Dendritic cell treated with granulocyte-macrophage colony-stimulating factor and Interleukin-4, amounts not matched to agents 40 ng/mL and 50 ng/mL, for 4 days (primary cell): Measurements from ENCODE around the gene GIPC2.

Experiments
- H3K27ac Mint-ChIP-seq: one replicate; pipeline ENCODE4 v1.8.0; 2022; ENCODE audit warnings: mild to moderate bottlenecking, mixed read lengths
- H3K27me3 Mint-ChIP-seq: one replicate; pipeline ENCODE4 v1.8.0; 2022; ENCODE audit warnings: mild to moderate bottlenecking, mixed read lengths
- H3K36me3 Mint-ChIP-seq: one replicate; pipeline ENCODE4 v1.8.0; 2022; ENCODE audit warnings: low read depth, mixed read lengths
- H3K4me1 Mint-ChIP-seq: one replicate; pipeline ENCODE4 v1.8.0; 2022; ENCODE audit warnings: low read depth, mixed read lengths
- H3K4me3 Mint-ChIP-seq: one replicate; pipeline ENCODE4 v1.8.0; 2022; ENCODE audit warnings: mild to moderate bottlenecking, moderate library complexity, mixed read lengths
- H3K9me3 Mint-ChIP-seq: one replicate; pipeline ENCODE4 v1.8.0; 2022; ENCODE audit warnings: mixed read lengths
- intact Hi-C: fragments of 100-400 bp; cut with micrococcal nuclease; formaldehyde crosslinking; loops from one replicate; pipeline ENCODE4 v1.15.0; 2022

GIPC2 gene

DNA sequence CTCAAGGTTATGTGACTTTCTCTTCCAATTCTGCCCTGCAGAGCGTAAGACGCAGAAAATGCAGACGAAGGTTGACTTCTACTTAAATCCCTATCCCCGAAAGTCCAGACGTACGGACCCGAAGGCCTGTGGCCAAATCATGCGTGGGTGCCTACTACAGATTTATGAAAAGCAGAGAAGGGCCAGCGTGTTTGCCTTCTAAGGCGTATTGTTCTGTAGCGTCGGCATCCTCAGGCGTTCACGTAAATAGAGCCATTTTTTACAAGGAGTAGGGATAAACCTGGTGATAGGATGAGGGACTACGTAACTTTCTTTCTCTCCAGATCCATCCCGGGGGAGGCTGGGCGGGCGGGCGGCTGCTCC is 222 bp upstream of the GIPC2 start:
- no peaks in the 10 kb centered on the region for H3K9me3 Mint-ChIP-seq
- no peak overlapping the region for H3K27ac Mint-ChIP-seq
- peaks cover 58% of the 10 kb centered on the region for H3K27me3 Mint-ChIP-seq
- H3K36me3 Mint-ChIP-seq, result no peaks in the 10 kb centered on the region
- H3K4me3 Mint-ChIP-seq, result peak overlapping the region; percentile 71
- intact Hi-C loops, result loop anchor here (2.0 kb wide), 1 partner anchor 13 kb away; no protein-coding TSS in a partner anchor
- H3K4me1 Mint-ChIP-seq, result peaks cover 24% of the 10 kb centered on the region

DNA sequence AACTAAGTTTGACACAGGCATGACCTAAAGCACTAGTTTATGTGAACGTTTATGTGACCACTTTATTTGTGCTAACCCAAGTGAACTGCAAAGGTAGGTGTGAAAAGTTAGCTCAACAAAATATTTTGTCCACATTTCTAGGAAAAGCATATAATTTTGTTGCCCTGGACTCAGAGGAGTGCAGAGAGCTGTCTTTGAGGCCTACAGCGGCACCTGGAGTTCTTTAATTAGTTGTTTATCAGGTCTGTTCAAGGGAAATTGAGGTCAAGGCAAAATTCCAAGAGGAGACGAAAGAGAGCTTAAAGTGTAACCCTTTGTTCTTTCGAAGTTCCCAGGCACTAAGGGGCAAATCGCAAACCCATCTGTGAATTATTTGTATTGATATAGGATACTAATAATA is 1.3 kb downstream of the GIPC2 start:
- no peak overlapping the region for H3K27ac Mint-ChIP-seq
- intact Hi-C loops, result no loop called here
- H3K4me3 Mint-ChIP-seq, result no peak overlapping the region
- no peaks in the 10 kb centered on the region for H3K9me3 Mint-ChIP-seq
- peaks cover 20% of the 10 kb centered on the region for H3K4me1 Mint-ChIP-seq
- no peaks in the 10 kb centered on the region for H3K36me3 Mint-ChIP-seq
- peaks cover 58% of the 10 kb centered on the region for H3K27me3 Mint-ChIP-seq

GRCh38 chr1:78047631-78048030 is 1.9 kb downstream of the GIPC2 start:
- H3K27me3 Mint-ChIP-seq, result peaks cover 56% of the 10 kb centered on the region
- peaks cover 20% of the 10 kb centered on the region for H3K4me1 Mint-ChIP-seq
- no peaks in the 10 kb centered on the region for H3K9me3 Mint-ChIP-seq
- no peak overlapping the region for H3K4me3 Mint-ChIP-seq
- no peaks in the 10 kb centered on the region for H3K36me3 Mint-ChIP-seq
- intact Hi-C loops, result no loop called here
- H3K27ac Mint-ChIP-seq, result no peak overlapping the region

DNA sequence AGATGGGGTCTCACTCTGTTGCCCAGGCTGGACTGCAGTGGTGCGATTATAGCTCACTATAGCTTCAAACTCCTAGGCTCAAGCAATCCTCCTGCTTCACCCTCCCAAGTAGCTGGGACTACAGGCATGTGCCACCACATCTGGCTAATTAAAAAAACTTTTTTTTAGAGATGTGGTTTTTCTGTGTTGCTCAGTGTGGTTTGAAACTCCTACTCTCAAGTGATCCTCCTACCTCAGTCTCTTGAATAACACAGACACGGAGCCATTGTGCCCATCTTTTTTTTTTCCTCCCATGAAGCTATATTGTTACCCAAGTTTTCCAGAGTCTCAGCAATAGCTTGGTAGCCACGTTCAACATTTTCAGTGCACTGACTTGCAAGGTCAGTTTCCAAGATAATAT is 2.7 kb downstream of the GIPC2 start:
- intact Hi-C loops, result no loop called here
- Mint-ChIP-seq H3K9me3 (no peaks in the 10 kb centered on the region), H3K27me3 (peaks cover 47% of the 10 kb centered on the region), H3K4me1 (peaks cover 25% of the 10 kb centered on the region), H3K27ac (no peak overlapping the region), H3K36me3 (no peaks in the 10 kb centered on the region), H3K4me3 (no peak overlapping the region)

GRCh38 chr1:78049396-78049795 is 3.6 kb downstream of the GIPC2 start:
- Mint-ChIP-seq H3K27ac (no peak overlapping the region), H3K4me3 (no peak overlapping the region), H3K9me3 (no peaks in the 10 kb centered on the region), H3K36me3 (no peaks in the 10 kb centered on the region), H3K4me1 (peaks cover 25% of the 10 kb centered on the region), H3K27me3 (peaks cover 38% of the 10 kb centered on the region)
- intact Hi-C loops, result no loop called here

- Mint-ChIP-seq H3K4me3 (no peak overlapping the region), H3K4me1 (peaks cover 12% of the 10 kb centered on the region), H3K36me3 (no peaks in the 10 kb centered on the region), H3K9me3 (no peaks in the 10 kb centered on the region), H3K27ac (no peak overlapping the region), H3K27me3 (peaks cover 22% of the 10 kb centered on the region)
- intact Hi-C loops, result no loop called here
These were observed 5.2 kb downstream of the GIPC2 start for GRCh38 chr1:78051005-78051404.

- intact Hi-C loops, result no loop called here
- H3K9me3 Mint-ChIP-seq, result no peaks in the 10 kb centered on the region
- no peak overlapping the region for H3K4me3 Mint-ChIP-seq
- H3K27ac Mint-ChIP-seq, result no peak overlapping the region
- H3K36me3 Mint-ChIP-seq, result no peaks in the 10 kb centered on the region
- H3K27me3 Mint-ChIP-seq, result peaks cover 8% of the 10 kb centered on the region
- H3K4me1 Mint-ChIP-seq, result peaks cover 5% of the 10 kb centered on the region
These were observed 7.1 kb downstream of the GIPC2 start for GRCh38 chr1:78052685-78053405.

- Mint-ChIP-seq H3K4me1 (peaks cover 5% of the 10 kb centered on the region), H3K27ac (no peak overlapping the region), H3K4me3 (no peak overlapping the region), H3K9me3 (no peaks in the 10 kb centered on the region), H3K36me3 (no peaks in the 10 kb centered on the region), H3K27me3 (peaks cover 4% of the 10 kb centered on the region)
- intact Hi-C loops, result no loop called here
These were observed 7.7 kb downstream of the GIPC2 start for GRCh38 chr1:78053498-78053897.

DNA sequence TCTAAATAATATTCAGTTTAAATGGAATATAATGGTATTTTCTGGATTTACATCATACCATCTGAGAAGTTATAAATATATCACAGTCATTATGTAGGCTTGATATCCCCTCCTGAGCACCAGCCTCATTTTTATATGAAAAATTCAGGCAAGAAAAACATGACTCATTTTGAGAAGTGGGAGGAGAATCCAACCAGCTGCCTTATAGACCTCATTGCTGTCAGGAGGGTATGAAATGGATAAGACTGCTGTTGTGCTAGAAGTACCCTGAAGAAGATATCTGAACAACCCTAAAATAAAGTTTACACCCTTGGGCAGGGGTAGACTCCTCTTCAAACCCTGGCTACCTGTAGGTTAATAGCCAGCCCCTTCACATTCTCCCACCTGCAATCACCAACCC is 8.8 kb downstream of the GIPC2 start:
- Mint-ChIP-seq H3K27me3 (no peaks in the 10 kb centered on the region), H3K4me1 (peaks cover 5% of the 10 kb centered on the region), H3K4me3 (no peak overlapping the region), H3K9me3 (no peaks in the 10 kb centered on the region), H3K27ac (no peak overlapping the region), H3K36me3 (no peaks in the 10 kb centered on the region)
- intact Hi-C loops, result no loop called here

- Mint-ChIP-seq H3K9me3 (no peaks in the 10 kb centered on the region), H3K4me3 (no peak overlapping the region), H3K27ac (no peak overlapping the region), H3K27me3 (no peaks in the 10 kb centered on the region), H3K4me1 (peaks cover 5% of the 10 kb centered on the region), H3K36me3 (no peaks in the 10 kb centered on the region)
- intact Hi-C loops, result no loop called here
These were observed 9.2 kb downstream of the GIPC2 start for GRCh38 chr1:78054972-78055371.

GRCh38 chr1:78055565-78056132 is 9.9 kb downstream of the GIPC2 start:
- Mint-ChIP-seq H3K27ac (no peak overlapping the region), H3K9me3 (no peaks in the 10 kb centered on the region), H3K36me3 (no peaks in the 10 kb centered on the region), H3K27me3 (no peaks in the 10 kb centered on the region), H3K4me3 (no peak overlapping the region), H3K4me1 (peaks cover 5% of the 10 kb centered on the region)
- intact Hi-C loops, result no loop called here

- Mint-ChIP-seq H3K27me3 (no peaks in the 10 kb centered on the region), H3K4me3 (no peak overlapping the region), H3K4me1 (no peaks in the 10 kb centered on the region), H3K27ac (no peak overlapping the region), H3K9me3 (no peaks in the 10 kb centered on the region), H3K36me3 (no peaks in the 10 kb centered on the region)
- intact Hi-C loops, result loop anchor here (2.0 kb wide), 1 partner anchor 14 kb away; the partner anchor contains the start of gene GIPC2
These were observed 12.9 kb downstream of the GIPC2 start for GRCh38 chr1:78058670-78059069.

- intact Hi-C loops, result no loop called here
- H3K4me1 Mint-ChIP-seq, result no peaks in the 10 kb centered on the region
- no peak overlapping the region for H3K4me3 Mint-ChIP-seq
- H3K27ac Mint-ChIP-seq, result no peak overlapping the region
- H3K36me3 Mint-ChIP-seq, result no peaks in the 10 kb centered on the region
- no peaks in the 10 kb centered on the region for H3K9me3 Mint-ChIP-seq
- H3K27me3 Mint-ChIP-seq, result no peaks in the 10 kb centered on the region
These were observed 15.2 kb downstream of the GIPC2 start for GRCh38 chr1:78060857-78061563.

- no peaks in the 10 kb centered on the region for H3K9me3 Mint-ChIP-seq
- intact Hi-C loops, result no loop called here
- no peaks in the 10 kb centered on the region for H3K27me3 Mint-ChIP-seq
- H3K36me3 Mint-ChIP-seq, result no peaks in the 10 kb centered on the region
- no peaks in the 10 kb centered on the region for H3K4me1 Mint-ChIP-seq
- no peak overlapping the region for H3K27ac Mint-ChIP-seq
- H3K4me3 Mint-ChIP-seq, result no peak overlapping the region
These were observed 16.2 kb downstream of the GIPC2 start for GRCh38 chr1:78061825-78062523.
